GM19351 (cell line): ENCODE results near the gene FNIP2.

Experiments
- ATAC-seq: cut with Tn5 transposase; IDR thresholded peaks from one replicate; pipeline ENCODE4 v1.9.1; 2021; ENCODE audit warnings: mild to moderate bottlenecking, moderate library complexity; ENCODE audit not compliant: unreplicated experiment

FNIP2 gene

DNA sequence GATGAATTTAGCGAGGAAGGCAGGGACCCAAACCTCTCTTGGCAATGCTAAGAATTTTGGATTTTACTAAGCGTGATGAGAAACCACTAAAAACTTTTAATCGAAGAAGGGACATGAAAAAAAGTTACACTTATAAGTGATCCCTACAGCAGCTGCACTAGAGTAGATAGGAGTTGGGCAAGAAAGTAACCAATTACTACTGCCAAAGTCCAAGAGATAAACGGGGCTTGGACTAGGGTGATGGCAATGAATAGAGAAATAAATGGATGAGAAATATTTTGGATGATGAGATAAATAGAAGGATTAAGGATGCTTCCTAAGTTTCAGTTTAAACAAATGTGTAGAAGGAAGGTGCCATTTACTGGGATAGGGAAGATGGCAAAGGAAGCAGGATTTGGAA, 6.3 kb upstream of the FNIP2 start:
- no peak for ATAC-seq

DNA sequence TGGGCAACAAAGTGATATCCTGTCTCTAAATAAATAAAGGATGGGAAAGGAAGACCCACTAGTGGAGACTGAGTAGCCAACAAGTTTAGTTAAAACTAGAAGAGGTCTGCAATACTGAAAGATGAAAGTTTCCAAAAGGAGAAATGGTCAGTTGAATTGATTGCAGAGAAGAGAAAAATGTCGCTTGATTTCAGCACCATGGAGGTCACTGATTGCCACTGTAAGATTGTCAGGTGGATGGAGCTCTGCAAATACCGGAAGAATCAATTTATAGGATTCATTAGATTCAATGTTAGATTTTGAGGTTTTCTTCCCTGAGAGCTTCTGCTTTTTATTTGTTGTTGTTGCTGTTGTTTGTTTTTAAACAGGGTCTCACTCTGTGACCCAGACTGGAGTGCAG, 5.4 kb upstream of the FNIP2 start:
- ATAC-seq = no peak

DNA sequence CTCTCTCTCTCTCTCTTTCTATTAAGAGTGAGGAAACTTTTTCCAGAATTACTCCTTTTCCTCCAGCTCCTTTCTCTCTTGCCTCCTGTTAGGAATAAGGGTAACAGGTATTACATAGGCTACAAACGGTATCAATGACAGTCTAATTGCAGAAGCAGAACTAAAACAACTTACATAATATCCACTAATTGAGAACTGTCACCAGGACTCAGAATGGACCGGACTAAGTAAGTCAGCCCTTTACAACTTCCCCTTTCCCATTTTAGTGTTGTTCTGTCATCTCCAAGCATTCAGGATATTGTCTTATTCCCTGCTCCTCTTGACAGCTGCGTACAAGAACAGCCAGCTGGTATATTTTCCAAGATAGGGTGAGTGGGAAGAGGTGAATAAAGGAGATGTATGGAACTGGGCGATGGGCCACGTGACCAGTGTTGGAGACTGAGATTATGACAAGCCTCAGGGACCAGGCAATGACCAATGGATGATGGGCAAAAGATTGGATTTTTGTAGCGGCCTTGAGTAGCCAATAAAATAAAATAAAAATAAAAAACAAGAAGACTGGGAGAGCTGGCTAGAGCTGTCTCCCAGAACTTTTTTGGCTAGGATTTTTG, 2.3 kb upstream of the FNIP2 start:
- ATAC-seq = no peak

DNA sequence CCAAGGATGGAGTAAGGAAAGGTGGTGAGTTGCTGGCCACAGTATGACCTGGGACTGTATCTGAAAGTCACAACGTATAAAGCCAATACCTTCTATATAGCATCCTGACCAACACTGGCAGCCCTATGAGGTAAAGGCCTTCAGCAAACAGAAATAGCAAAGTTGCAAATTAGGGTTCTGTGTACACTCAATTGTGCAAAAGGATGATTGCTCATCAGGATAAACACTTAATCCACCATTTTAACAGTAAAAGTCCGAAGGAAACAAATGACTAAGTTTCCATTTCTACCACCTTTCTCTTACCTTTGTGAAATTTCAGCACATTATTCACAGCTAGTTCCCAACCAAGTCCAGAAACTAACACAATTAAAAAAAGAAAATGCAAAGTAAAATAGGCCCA, 1.4 kb upstream of the FNIP2 start:
- no peak for ATAC-seq

DNA sequence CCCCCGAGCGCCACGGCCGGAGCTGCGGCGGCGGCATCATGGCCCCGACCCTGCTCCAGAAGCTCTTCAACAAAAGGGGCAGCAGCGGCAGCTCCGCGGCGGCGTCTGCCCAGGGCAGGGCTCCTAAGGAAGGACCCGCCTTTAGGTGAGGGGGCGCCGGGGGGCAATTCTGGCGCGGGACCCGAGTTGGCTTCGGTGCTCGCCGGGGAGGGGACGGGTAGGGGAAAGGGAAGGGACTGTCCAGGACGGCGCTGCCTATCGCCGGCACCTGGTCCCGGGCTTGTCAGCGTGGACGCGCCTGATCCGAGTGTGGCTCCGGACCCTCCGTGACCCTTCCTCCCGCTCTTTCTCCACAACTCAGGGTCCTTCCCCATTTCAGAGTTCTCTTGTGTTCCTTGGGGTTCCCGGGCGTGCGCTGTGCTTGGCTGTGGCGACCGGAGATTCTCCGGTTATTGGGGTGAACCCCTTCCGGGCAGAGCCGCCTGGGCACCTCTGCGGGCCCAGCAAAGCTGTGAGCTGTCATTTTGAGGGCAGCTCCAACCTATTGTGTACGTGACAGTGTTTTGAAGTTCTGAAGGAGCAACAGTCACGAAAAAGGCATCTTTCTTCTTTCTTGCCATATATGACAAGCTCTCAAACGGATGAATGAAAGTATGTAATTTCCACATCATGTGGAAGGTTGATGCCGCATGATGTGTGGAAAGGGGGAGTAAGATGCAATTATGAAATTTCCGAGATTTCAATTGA, 522 bp downstream of the FNIP2 start:
- peak; percentile 26 for ATAC-seq

DNA sequence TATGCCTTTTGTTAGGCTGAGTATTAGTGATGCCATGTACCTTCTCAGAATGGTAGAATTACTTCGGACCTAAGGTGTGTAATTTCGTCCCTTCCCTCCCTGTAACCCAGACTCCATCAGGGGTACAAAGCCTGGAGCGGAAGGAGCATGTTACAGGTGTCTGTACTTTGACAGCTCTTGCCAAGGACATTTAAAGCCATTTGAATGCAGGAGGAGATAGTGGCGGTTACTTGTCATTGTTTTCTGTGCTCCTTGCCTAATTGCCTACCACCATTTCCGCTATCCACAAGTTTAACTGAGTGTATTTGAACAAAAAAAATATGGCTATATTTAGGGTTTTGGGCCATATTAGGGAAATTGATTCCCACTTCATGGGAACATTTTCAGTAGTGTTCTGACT, 1.8 kb downstream of the FNIP2 start:
- ATAC-seq = no peak

DNA sequence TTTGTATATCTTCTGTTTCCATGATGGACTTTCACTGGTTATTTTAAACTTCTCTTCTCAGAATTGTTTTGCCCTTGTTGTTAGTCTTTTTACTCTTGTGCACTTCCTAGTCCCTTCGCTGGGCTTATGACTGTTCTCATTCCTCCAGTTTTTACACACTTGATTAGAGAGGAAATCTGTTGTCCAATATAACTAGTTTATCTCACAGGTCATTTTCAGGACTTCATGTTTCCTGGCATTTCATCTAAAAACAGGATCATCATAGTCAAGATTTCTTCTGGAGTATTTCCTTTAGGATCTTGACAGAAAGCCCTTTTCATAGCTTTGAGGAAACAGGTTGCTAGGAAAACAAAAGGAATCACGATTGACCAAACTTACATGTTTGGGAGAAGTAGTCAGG, 3.0 kb downstream of the FNIP2 start:
- ATAC-seq = no peak

DNA sequence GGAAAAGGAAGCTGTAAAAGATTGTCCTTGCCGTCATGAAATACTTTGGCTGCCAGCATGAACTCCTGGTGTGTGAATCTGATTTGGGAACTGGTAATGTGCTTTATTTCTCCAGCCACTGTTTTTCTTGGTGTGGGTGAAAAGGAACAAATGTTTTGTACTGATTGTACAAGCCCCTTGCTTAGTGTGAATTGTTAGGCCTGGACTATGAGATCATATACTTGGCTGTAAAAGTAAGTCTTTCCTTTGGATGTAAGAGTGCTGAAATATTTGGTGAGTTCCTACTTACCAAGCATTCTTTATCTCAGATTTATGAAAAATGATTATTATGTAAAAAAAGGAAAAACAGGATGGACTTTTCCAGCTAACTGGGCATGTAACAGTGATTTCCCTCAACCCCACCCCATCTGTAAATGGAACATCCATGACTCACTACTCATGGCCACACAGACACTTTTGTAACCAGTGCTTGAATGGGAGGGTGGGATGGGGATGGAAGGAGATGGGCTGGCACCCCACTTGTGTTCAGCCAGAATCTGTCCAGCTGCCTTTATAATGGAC, 6.3 kb downstream of the FNIP2 start:
- ATAC-seq = no peak

DNA sequence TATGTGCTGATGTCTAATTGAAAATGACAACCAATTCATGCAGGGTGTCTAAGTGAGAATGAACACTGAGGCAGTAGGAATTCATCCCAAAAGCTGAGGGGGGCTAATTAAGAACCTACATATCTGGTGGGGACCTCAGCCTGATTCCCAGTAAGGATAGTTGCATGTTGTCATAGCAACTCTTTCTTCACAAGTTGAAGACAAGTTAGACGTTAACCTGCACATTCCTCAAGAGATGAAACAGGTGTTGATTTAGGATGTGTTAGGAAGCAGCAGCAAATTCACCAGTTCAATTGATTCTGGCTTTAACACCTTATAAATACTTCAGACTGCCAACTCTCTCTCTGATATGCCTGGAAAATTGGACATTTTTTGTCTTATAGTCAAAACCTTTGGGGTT, 7.3 kb downstream of the FNIP2 start:
- ATAC-seq = no peak

DNA sequence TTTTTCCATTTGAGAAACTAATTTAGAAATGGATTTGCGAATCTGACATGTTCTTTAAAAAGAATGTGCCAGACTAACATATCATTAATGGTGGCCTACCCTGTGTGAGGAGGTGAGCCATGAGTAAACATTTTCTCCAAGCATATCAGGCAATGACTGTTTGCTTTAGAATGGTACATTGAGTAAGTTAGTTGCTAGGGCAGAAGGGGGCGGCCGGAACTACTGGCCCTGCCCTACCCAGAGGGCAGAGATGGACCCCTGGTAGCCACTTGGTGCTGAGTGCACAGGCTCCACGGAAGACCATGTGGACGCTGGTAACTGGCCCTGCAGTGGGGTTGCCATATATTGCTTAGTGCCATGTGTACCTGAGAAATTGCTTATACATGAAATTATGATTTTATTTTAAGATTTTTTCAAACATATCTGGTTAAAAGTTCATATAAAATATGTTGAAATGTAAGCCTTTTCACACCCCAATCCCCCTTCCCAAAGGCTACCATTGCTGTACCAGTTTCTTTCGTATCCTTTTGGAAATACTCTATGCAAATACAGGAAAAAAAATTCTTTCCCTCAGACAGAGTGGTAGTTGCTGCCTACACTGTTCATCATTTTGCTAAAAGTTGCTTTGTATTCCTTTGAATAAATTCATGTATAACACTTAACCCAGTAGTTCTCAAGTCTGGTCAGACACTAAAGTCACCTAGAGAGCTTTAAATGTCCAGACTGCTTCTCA, 8.8 kb downstream of the FNIP2 start:
- ATAC-seq = peak; percentile 23

DNA sequence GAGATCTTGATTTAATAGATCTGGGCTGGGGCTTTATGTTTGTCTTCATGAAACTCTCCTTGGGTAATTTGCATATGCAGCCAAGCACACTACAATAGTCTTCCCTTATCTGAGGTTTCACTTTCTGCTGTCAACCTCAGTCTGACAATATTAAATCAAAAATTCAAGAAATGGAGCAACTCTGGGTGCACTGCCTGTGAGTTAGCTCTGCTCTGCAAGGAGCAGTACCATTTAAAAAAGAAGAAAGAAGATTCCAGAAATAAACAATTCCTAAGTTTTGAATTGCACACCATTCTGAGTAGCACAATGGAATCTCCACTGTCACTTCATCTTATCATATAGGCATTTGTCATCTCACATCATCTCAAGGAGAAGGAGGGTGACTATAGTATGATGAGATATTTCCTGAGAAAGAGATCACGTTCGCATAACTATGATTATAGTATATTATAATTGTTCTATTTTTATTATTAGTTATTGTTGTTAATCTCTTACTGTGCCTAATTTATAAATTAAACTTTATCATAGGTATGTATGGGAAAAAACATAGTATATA, 9.4 kb downstream of the FNIP2 start:
- peak; percentile 100 for ATAC-seq

DNA sequence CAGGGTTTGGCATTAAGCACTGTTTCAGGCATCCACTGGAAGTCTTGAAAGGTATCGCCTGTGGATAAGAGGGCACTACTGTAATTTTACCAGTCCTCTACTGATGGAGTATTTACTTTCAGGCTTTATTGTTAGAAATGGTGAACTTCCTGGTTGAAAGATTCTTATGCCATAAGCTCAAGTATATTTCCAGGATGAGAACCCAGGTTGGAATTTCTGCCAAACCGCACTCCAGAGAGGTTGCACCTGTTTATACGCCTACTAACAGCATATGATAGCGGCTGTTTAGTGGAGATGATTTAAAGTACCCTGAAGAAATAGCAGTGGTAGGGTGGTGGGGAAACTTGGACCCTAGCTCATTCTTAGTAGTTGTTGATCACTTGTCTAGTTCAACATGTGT, 9.9 kb downstream of the FNIP2 start:
- ATAC-seq = no peak

DNA sequence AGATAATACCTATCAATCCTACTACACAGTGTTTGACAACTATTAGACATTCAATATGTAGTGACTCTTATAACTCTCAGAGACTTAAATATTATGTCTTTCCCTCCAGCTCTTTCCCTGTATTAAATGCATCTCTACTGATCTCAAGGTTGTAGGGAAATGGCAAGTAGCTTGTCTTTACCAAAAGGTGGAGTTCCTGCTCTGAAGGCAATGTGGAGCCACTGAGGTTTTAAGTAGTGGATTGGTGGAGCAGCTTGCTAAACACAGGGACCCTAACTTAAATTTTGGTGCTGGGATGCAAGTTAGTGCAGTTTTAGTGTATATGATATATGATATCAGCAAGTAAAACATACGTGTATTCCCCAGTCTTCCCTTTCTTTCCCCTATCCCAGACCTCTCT, 13.1 kb downstream of the FNIP2 start:
- no peak for ATAC-seq

DNA sequence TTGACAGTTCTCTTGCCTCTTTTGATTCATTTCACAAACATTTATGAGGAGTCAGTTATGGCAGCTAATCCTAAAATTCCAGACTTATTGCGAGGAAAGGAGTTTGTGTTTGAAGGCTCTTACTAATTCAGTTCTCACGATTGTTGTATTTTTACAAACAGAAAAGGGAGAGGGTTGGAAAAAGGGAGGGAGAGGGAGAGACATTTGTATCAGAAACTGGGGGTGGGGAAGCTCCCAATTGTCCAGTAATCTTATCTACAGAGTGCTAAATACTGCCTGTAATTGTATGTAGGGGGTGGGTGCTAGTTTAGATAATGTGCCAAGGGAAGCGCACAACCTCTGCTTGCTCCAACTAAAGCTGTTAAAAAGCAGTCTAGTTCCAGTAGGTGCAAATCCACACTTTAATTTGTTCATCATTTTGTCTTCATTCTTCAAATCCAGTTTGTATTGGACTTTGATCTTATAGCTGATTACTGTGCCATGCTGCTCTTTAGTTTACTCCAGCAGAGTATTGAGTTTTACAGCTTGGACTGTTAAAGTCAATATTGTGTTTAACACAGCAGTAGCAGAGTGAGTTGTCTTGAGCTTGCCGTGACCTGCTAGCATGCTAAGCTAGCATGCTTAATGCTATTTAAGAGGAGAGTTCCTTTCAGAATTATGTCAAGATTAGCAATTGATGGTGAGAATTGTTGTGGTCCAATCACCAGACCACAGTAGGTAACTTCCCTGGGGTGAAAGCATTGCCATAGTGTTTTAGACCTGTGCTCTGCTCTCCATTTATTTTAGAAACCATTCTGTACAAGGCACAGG, 13.9 kb downstream of the FNIP2 start:
- no peak for ATAC-seq

DNA sequence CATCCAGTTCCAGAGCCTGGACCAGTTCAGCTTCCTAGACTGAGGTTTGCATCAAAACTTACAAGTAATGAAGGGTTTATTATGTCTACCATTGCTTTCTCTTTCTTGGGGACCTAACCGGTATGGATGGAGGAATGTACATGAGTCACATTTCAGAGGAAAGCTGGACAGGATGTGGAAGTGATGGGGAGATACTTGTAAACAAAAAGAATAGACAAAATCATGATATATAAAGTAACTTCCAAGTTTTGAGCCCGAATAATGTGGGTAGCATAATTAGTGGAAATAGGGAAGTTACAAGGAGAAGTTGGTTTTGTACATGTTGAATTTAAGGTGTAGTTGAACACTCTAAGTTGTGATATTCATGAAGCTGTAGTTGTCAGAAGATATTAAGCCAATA, 15.0 kb downstream of the FNIP2 start:
- ATAC-seq = no peak

DNA sequence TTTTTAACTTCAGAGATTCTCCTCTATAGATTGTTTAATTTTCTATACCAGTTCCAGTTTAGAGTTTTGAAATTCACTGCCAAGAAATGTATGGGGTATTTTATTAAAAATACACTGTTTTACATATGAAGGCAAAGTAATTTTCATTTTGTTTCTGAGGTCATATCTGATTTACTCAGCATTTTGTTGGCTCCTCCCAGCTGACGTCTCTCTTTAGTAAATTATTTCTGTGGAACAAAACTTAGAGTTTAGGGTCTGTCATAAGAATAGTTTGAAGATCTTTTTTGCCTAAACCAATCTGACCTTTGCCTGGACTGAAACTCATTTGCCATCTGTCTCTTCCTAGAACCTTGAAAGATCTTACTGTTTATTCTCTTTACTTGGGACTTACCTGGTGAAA, 16.9 kb downstream of the FNIP2 start:
- ATAC-seq = no peak

DNA sequence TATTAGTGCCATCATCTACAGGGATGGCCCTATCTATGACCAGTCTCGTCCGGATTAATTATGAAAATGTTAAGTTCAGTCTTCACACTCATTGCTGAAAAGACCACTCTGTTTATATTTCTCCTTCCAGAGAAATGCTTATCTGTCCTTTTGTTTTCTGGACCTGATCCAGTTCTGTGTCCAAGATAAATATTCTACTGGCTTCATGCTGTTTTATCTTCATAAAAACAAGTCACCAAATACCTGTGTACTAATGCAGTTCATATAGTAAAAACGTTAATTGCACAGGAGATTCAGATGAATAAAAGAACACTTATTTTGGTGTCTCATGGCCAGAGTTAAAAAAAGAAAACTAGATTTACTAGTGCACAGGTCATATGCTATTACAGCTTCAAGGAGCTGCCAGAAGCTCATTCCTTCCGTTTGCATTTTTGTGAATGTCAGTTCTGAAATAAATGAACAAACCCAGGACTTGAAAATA, 17.3 kb downstream of the FNIP2 start:
- no peak for ATAC-seq

DNA sequence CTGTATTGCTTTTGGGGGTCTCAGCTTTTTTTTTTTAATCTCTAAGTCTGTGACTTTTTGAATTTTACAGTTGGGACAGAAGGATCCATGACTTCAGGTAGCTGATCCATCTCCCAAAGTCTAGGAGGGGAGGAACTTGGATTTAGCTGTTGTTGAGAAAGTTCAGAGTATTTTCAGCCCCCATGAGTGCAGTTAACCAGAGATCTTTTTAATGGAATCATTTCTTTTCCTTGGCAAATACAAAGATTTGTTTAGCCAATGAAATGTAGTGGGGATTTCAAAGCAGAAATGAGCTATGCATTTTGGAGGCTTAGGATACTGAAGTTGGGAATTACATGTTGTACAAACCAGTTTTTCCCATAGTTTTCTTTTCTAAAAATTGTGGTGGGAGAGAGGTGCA, 18.1 kb downstream of the FNIP2 start:
- no peak for ATAC-seq

DNA sequence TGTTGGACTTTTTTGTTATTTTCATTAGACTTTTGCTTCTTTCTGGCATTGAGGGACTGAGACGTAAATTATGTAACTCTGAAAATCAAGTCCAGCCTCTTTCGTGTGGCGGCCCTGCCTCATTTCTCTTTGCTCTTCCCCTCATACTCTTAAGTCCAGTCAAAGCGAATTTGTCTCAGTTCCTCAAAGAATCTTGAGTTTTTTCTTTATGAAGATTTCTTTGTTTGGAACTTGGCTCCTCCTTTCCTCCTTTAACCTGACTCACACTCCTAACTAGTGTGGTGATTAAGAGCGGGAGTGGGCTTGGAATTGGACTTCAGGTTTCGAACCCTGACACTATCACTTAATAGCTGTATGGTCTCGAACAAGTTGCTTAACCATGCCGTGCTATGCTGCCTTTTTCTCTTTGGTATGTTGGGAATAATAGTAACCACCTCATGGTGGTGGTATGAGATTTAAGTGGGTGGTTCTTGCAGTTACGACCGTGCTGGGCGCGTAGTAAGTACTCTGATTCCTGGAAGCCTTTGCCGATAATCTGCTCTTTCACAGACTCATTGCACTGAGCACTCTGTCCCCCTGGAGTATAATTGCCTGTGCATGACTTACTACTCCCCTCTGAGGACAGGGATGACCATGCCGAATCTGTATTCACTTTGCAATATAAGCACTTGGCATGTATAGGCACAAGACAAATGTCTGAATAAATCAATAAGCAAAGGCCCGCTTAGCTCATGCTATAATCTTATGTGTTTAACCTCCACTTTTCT, 19.1 kb downstream of the FNIP2 start:
- no peak for ATAC-seq

DNA sequence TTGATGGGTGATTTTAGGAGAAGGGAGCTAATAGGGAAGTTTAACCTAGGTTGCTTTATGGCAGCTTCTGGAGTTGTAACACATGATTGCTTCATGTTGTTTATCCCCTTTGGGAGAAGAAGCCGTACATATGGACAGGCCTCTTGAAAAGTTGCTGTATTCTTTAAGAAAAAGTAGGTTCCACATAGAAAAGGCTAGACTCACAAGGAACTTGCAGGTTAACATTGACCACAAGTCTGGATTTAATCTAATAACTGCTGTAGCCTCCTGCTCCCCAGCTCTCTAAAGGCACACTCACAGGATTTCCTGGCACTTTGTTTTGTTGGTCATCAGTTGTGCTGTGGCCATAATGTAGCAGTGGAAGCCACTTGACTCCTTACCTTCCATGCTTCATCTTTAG, 19.7 kb downstream of the FNIP2 start:
- no peak for ATAC-seq
